ENCODE results near the gene COA8. TPM values are rescaled to one million over a fixed set of nuclear protein-coding genes. Genes with fewer than 3 reads are reported as not detected.
A peak's percentile ranks its signal among the peaks of the same experiment; 100 is the strongest.

COA8 gene
- total and polyA plus RNA-seq, 9 of the 15 experiments (the other 6 are each of a cell fraction or from before 2014, with no cell fraction given), result 5.0 to 35.3 (median 25.7) TPM

DNA sequence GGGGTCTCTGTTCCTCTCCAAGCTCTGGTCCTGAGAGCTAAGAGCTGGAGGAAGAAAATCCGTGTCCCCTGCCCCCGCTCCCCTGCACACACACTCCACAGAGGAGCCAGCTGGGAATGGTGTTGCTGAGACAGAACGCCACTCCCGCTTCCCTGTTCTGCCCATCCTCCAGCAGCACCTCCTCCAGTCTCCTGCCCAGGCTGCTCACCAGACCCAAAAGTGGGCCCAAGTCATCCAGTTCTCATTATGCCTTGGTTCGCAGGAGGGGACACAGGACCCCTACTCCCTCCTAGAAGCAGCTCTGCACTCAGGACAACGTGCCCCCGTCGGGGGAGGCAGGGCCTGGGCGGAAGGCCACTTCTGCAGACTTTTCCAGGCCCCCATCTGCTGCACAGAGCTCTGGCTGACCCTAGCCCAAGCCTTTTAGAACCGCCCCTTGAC is 34.6 kb upstream of the COA8 start:
- CTCF ChIA-PET (ENCODE audit: low intra/inter-chr PET ratio), result no interaction called here
- BruUV-seq (replicated peaks), result no TSS peak

More for the DNA sequence above, 34.6 kb upstream of the COA8 start:
- Histone ChIP-seq H3K27ac (ENCODE audit: extremely low read depth, low read depth, low read length) (peak overlapping the region; percentile 86), H3K79me2 (ENCODE audit: control insufficient read depth, insufficient read depth, low read length) (peaks cover 32% of the 10 kb centered on the region), H4K20me1 (replicated peaks; ENCODE audit: control insufficient read depth, insufficient read depth, low read length) (no peaks in the 10 kb centered on the region; the same call in 1 of the 2 replicates), H3K9me1 (ENCODE audit: control insufficient read depth, insufficient read depth, low read length) (peaks cover 6% of the 10 kb centered on the region), H3K4me1 (replicated peaks in 1 of 2; ENCODE audit: control insufficient read depth in 2 of 2, insufficient read depth in 2 of 2, low read length in 2 of 2) (peaks cover 21 to 84% of the 10 kb centered on the region in 2 experiments; a peak in 4 of 5 replicates), H3K4me2 (ENCODE audit: insufficient read depth, low read length) (peak overlapping the region; percentile 85), H3K27me3 (ENCODE audit: control insufficient read depth in 2 of 2, insufficient read depth in 2 of 2, low read length in 2 of 2) (no peaks in the 10 kb centered on the region), H2AFZ (ENCODE audit: low read depth, low read length) (peak overlapping the region; percentile 67; the same call in 1 of the 2 replicates), H3K9me3 (replicated peaks; ENCODE audit: control insufficient read depth, insufficient read depth, low read depth, low read length) (no peaks in the 10 kb centered on the region), H3K36me3 (ENCODE audit: control insufficient read depth, insufficient read depth, low read length) (peaks cover 25% of the 10 kb centered on the region; the same call in 2 of the 3 replicates), H3K9ac (ENCODE audit: insufficient read depth in 1 of 2, low read depth in 2 of 2, low read length in 2 of 2) (peak overlapping the region; percentile 73 to 93), H3K4me3 (peak overlapping the region; percentile 92)
- in situ Hi-C loops (cut with MboI), result no loop called here
- WGBS (ENCODE audit: insufficient coverage, low coverage, missing lambda C conversion rate), result 27% methylated on average over 6 of the region's 10 CpGs
- FAIRE-seq (no peak), DNase-seq (ENCODE audit: extremely low read depth in 1 of 4, low spot score in 3 of 4) (no peak), ATAC-seq (peak; percentile 31)
- POLR2A ChIA-PET, result interaction anchor here (0.7 to 1.6 kb wide), 9 partner anchors 9 to 925 kb away, joined by 3 to 9 read pairs (median 3); no protein-coding TSS in a partner anchor
- intact Hi-C loops (cut with micrococcal nuclease), result loop anchor here (10.0 kb wide), 1 partner anchor 133 kb away; no protein-coding TSS in a partner anchor
- no peak for TF ChIP-seq HNRNPUL1 (IDR thresholded peaks at IDR 0.05; ENCODE audit: low read length)
- 0 out of 2 replicates have a peak, but pooled peaks have one; percentile 3 for TF ChIP-seq ZNF592 (IDR thresholded peaks at IDR 0.05)
- TF ChIP-seq, protein P1, sequence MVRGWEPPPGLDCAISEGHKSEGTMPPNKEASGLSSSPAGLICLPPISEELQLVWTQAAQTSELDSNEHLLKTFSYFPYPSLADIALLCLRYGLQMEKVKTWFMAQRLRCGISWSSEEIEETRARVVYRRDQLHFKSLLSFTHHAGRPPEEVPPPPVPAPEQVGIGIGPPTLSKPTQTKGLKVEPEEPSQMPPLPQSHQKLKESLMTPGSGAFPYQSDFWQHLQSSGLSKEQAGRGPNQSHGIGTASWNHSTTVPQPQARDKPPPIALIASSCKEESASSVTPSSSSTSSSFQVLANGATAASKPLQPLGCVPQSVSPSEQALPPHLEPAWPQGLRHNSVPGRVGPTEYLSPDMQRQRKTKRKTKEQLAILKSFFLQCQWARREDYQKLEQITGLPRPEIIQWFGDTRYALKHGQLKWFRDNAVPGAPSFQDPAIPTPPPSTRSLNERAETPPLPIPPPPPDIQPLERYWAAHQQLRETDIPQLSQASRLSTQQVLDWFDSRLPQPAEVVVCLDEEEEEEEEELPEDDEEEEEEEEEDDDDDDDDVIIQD (CRISPR knock-in tag; IDR thresholded peaks at IDR 0.05), result no peak
- no peak for TF ChIP-seq ZNF830 (CRISPR knock-in tag; IDR thresholded peaks at IDR 0.05)
- TF ChIP-seq SETDB1 (IDR thresholded peaks at IDR 0.05; ENCODE audit: low read length), result no peak
